Effector CD8-positive, alpha-beta T cell (primary cell): ENCODE data around the gene ZBTB20.

ENCODE experiments used
- DNase-seq: peaks from one replicate; lab custom pipeline; 2025; lab: John Stamatoyannopoulos, UW

ZBTB20 gene

GRCh38 chr3:114872588-114872987 lies 274.5 kb downstream of the ZBTB20 start:
- no peak for DNase-seq

- DNase-seq = no peak
Observed at GRCh38 chr3:114872050-114872449, 275.0 kb downstream of the ZBTB20 start.

- no peak for DNase-seq
Observed at GRCh38 chr3:114867835-114868503, 279.1 kb downstream of the ZBTB20 start.

GRCh38 chr3:114867359-114867758 lies 279.7 kb downstream of the ZBTB20 start:
- no peak for DNase-seq

- DNase-seq = no peak
Observed at GRCh38 chr3:114866430-114866829, 280.7 kb downstream of the ZBTB20 start.

GRCh38 chr3:114864970-114865369 lies 282.1 kb downstream of the ZBTB20 start:
- no peak for DNase-seq

- DNase-seq = no peak
Observed at GRCh38 chr3:114863848-114864247, 283.2 kb downstream of the ZBTB20 start.

- no peak for DNase-seq
Observed at GRCh38 chr3:114861666-114862065, 285.4 kb downstream of the ZBTB20 start.

GRCh38 chr3:114860531-114860930 lies 286.6 kb downstream of the ZBTB20 start:
- no peak for DNase-seq

GRCh38 chr3:114858329-114858728 lies 288.8 kb downstream of the ZBTB20 start:
- no peak for DNase-seq

- no peak for DNase-seq
Observed at GRCh38 chr3:114857299-114857701, 289.8 kb downstream of the ZBTB20 start.

GRCh38 chr3:114856835-114857234 lies 290.3 kb downstream of the ZBTB20 start:
- no peak for DNase-seq

- no peak for DNase-seq
Observed at GRCh38 chr3:114855839-114856238, 291.2 kb downstream of the ZBTB20 start.

GRCh38 chr3:114852966-114853365 lies 294.1 kb downstream of the ZBTB20 start:
- DNase-seq = no peak

GRCh38 chr3:114850898-114851297 lies 296.2 kb downstream of the ZBTB20 start:
- DNase-seq = no peak

- no peak for DNase-seq
Observed at GRCh38 chr3:114848643-114849350, 298.3 kb downstream of the ZBTB20 start.

- no peak for DNase-seq
Observed at GRCh38 chr3:114848082-114848481, 299.0 kb downstream of the ZBTB20 start.

- no peak for DNase-seq
Observed at GRCh38 chr3:114847564-114847963, 299.5 kb downstream of the ZBTB20 start.

- no peak for DNase-seq
Observed at GRCh38 chr3:114846779-114847178, 300.3 kb downstream of the ZBTB20 start.

GRCh38 chr3:114846252-114846651 lies 300.8 kb downstream of the ZBTB20 start:
- no peak for DNase-seq

- no peak for DNase-seq
Observed at GRCh38 chr3:114841515-114841914, 305.6 kb downstream of the ZBTB20 start.

GRCh38 chr3:114839476-114839875 lies 307.6 kb downstream of the ZBTB20 start:
- DNase-seq = no peak

- no peak for DNase-seq
Observed at GRCh38 chr3:114838025-114838424, 309.1 kb downstream of the ZBTB20 start.
